HepG2 (cell line): Measurements from ENCODE around the gene BAHCC1. TPM values are rescaled to one million over a fixed set of nuclear protein-coding genes. Genes with fewer than 3 reads are reported as not detected.
A peak's percentile ranks its signal among the peaks of the same experiment; 100 is the strongest.

Source experiments
- BCLAF1 ChIP-seq: fragments of 450-650 bp; IDR thresholded peaks from 2 replicates; pipeline ENCODE4 v1.6.1; 2017; ENCODE audit warnings: mild to moderate bottlenecking
- CCAR2 ChIP-seq: fragments of 200-400 bp; formaldehyde crosslinking; optimal IDR thresholded peaks from 2 replicates; pipeline ENCODE3; 2018; ENCODE audit warnings: low read depth, mild to moderate bottlenecking, low read length, moderate library complexity
- FIP1L1 ChIP-seq: fragments of 200-400 bp; formaldehyde crosslinking; IDR thresholded peaks from 2 replicates; pipeline ENCODE4 v1.6.1; 2018; ENCODE audit warnings: low read depth, mild to moderate bottlenecking, low read length, moderate library complexity, borderline replicate concordance; ENCODE audit not compliant: insufficient read depth
- GFI1 ChIP-seq: sonication (generic); formaldehyde crosslinking; IDR thresholded peaks from 2 replicates; pipeline ENCODE4 v1.5.0; 2020; ENCODE audit warnings: missing genetic modification reagents, mild to moderate bottlenecking, borderline replicate concordance
- MATR3 ChIP-seq: sonication (generic); formaldehyde crosslinking; IDR thresholded peaks from 2 replicates; pipeline ENCODE4 v1.4.0; 2020; ENCODE audit warnings: missing genetic modification reagents
- MED8 ChIP-seq: sonication (generic); formaldehyde crosslinking; IDR thresholded peaks from 2 replicates; pipeline ENCODE4 v1.8.1; 2023; ENCODE audit warnings: mild to moderate bottlenecking, missing genetic modification reagents; ENCODE audit not compliant: insufficient replicate concordance
- MTA1 ChIP-seq: sonication (generic); formaldehyde crosslinking; IDR thresholded peaks from 2 replicates; pipeline ENCODE4 v1.4.0; 2020; ENCODE audit warnings: missing genetic modification reagents, mild to moderate bottlenecking, borderline replicate concordance
- PHF5A ChIP-seq: IDR thresholded peaks from one replicate; pipeline ENCODE4 v1.6.1; 2018; ENCODE audit warnings: low read depth, missing genetic modification reagents; ENCODE audit not compliant: unreplicated experiment
- RAD21 ChIP-seq: fragments of 450-650 bp; formaldehyde crosslinking; IDR thresholded peaks from 2 replicates; pipeline ENCODE4 v1.5.0; 2020; ENCODE audit warnings: mild to moderate bottlenecking
- RBAK ChIP-seq: sonication (generic); formaldehyde crosslinking; IDR thresholded peaks from 2 replicates; pipeline ENCODE4 v1.5.1; 2020; ENCODE audit warnings: mild to moderate bottlenecking, missing genetic modification reagents
- SATB2 ChIP-seq: sonication (generic); formaldehyde crosslinking; IDR thresholded peaks from 2 replicates; pipeline ENCODE4 v1.5.0; 2020; ENCODE audit warnings: missing genetic modification reagents
- SOX6 ChIP-seq, 2 experiments: fragments of 450-650 bp in 1 of 2; sonication (generic) in 1 of 2; formaldehyde crosslinking in 1 of 2; IDR thresholded peaks; 2 replicates each; pipeline versions ENCODE4 v1.4.0 to v1.6.1; 2017 to 2020; ENCODE audit warnings: antibody characterized with exemption in 1 of 2, mild to moderate bottlenecking in 1 of 2, missing genetic modification reagents in 1 of 2
- SSRP1 ChIP-seq: IDR thresholded peaks from 2 replicates; pipeline ENCODE4 v1.6.1; 2016; ENCODE audit warnings: control low read depth
- STAG1 ChIP-seq: sonication (generic); formaldehyde crosslinking; IDR thresholded peaks from 2 replicates; pipeline ENCODE4 v1.4.0; 2020; ENCODE audit warnings: missing genetic modification reagents
- ZFP36L1 ChIP-seq: sonication (generic); formaldehyde crosslinking; IDR thresholded peaks from 2 replicates; pipeline ENCODE4 v1.8.0; 2022; ENCODE audit warnings: mild to moderate bottlenecking, missing genetic modification reagents, moderate library complexity
- ZNF205 ChIP-seq: IDR thresholded peaks from 2 replicates; pipeline ENCODE4 v1.6.1; 2018; ENCODE audit warnings: missing biosample characterization, missing genetic modification reagents
- ZNF225 ChIP-seq: sonication (generic); formaldehyde crosslinking; IDR thresholded peaks from 2 replicates; pipeline ENCODE4 v1.4.0; 2020; ENCODE audit warnings: mild to moderate bottlenecking, missing genetic modification reagents
- ZNF232 ChIP-seq: sonication (generic); formaldehyde crosslinking; IDR thresholded peaks from 2 replicates; pipeline ENCODE4 v1.4.0; 2020; ENCODE audit warnings: missing genetic modification reagents, borderline replicate concordance
- ZNF251 ChIP-seq: sonication (generic); formaldehyde crosslinking; IDR thresholded peaks from 2 replicates; pipeline ENCODE4 v1.9.0; 2021; ENCODE audit warnings: mild to moderate bottlenecking, missing genetic modification reagents
- ZNF264 ChIP-seq: sonication (generic); formaldehyde crosslinking; IDR thresholded peaks from 2 replicates; pipeline ENCODE4 v1.4.0; 2020; ENCODE audit warnings: missing genetic modification reagents
- ZNF337 ChIP-seq: sonication (generic); formaldehyde crosslinking; IDR thresholded peaks from 2 replicates; pipeline ENCODE4 v1.5.1; 2020; ENCODE audit warnings: missing genetic modification reagents, low read depth, mild to moderate bottlenecking, borderline replicate concordance
- ZNF354B ChIP-seq: sonication (generic); formaldehyde crosslinking; IDR thresholded peaks from 2 replicates; pipeline ENCODE4 v1.8.0; 2022; ENCODE audit warnings: mild to moderate bottlenecking, missing genetic modification reagents
- ZNF44 ChIP-seq: sonication (generic); formaldehyde crosslinking; IDR thresholded peaks from 2 replicates; pipeline ENCODE4 v1.5.1; 2020; ENCODE audit warnings: mild to moderate bottlenecking, missing genetic modification reagents
- ZNF747 ChIP-seq: sonication (generic); formaldehyde crosslinking; IDR thresholded peaks from 2 replicates; pipeline ENCODE4 v1.8.1; 2023; ENCODE audit warnings: missing genetic modification reagents, mild to moderate bottlenecking, borderline replicate concordance
- ZNF883 ChIP-seq: sonication (generic); formaldehyde crosslinking; IDR thresholded peaks from 2 replicates; pipeline ENCODE4 v1.5.1; 2020; ENCODE audit warnings: mild to moderate bottlenecking, missing genetic modification reagents; ENCODE audit errors: not compliant biosample characterization
- ZSCAN29 ChIP-seq: sonication (generic); formaldehyde crosslinking; conservative IDR thresholded peaks from 2 replicates; pipeline ENCODE4 v1.4.0; 2020; ENCODE audit warnings: mild to moderate bottlenecking, missing genetic modification reagents
- polyA plus RNA-seq, 8 experiments: library from polyadenylated mRNA; depleted of rRNA in 3 of 8; stranded (reverse) in 7 of 8; unstranded in 1 of 8; fragments of >200 nt; fragmentation: Illumina TruSeq in 4 of 8; extraction: Trizol in 4 of 8; gene quantifications; 2 replicates each; pipeline versions ENCODE4 v1.2.1 to v1.2.3, GENCODE V29; 2011 to 2016; ENCODE audit warnings: low read depth in 4 of 8, missing spikeins in 1 of 8, mixed read lengths in 1 of 8; ENCODE audit not compliant: insufficient read depth in 1 of 8
- total RNA-seq, 5 experiments: library from RNA; depleted of rRNA; stranded (reverse); fragments of >200 nt; fragmentation: Illumina TruSeq; extraction: Trizol; gene quantifications; 2 replicates each; pipeline ENCODE4 v1.2.3, GENCODE V29; 2016; ENCODE audit warnings: low read depth in 1 of 5
- TF ChIP-seq, protein P1 (sequence below): sonication (generic); formaldehyde crosslinking; IDR thresholded peaks from 2 replicates; pipeline ENCODE4 v1.8.1; 2023; ENCODE audit warnings: mild to moderate bottlenecking, missing genetic modification reagents

Gene BAHCC1
- total and polyA plus RNA-seq, 2 of the 13 experiments (the other 11 are each of a cell fraction or from before 2014, with no cell fraction given), result 1.4 to 1.7 TPM

DNA sequence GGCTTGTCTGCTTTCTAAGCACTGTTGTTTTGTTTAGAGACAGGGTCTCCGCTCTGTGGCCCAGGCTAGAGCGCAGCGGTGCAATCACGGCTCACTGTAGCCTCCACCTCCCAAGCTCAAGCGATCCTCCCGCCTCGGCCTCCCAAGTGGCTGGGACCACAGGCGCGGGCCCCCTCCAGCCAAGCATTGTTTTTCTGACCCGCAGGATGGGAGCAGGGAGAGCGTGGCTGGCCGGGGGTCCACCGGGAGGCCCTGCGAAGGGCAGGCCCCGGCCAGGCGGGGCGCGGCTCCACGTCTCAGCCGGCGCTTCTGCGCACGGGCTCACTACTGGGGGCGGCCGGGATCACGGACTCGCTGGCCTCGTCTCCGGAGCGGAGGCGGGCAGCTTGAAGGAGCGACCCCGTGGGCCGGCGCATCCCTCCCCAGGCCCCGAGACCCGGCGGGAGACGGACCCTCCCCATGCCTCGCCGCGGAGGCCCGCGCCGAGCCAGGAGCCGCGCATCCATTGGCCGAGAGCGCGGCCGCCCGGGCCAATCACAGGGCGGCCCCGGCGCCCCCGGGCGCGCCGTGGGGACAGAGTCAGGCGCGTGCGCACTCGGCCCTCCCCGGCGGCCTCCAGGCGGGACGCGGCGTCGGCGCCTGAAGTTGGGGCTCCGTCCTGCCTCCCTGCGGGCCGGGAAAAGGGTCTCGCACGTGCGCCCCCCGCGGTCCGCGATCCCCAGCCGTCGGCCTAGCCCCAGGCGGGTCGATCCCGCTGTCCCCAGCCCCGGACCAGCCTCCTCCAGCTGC is 92.4 kb downstream of the BAHCC1 start (continued):
- no peak for TF ChIP-seq ZNF354B (CRISPR knock-in tag)
- 0 out of 2 replicates have a peak, but pooled peaks have one; percentile 38 for TF ChIP-seq ZNF205 (CRISPR knock-in tag)
- no peak for TF ChIP-seq ZSCAN29
- peak; percentile 81 for TF ChIP-seq ZNF225
- TF ChIP-seq SATB2 (CRISPR knock-in tag), result 0 out of 2 replicates have a peak, but pooled peaks have one; percentile 45
- TF ChIP-seq ZNF264 (CRISPR knock-in tag), result no peak
- no peak for TF ChIP-seq PHF5A (CRISPR knock-in tag)
- peak; percentile 43; the same call in 1 of the 2 replicates for TF ChIP-seq RAD21
- TF ChIP-seq ZNF747 (CRISPR knock-in tag), result 0 out of 2 replicates have a peak, but pooled peaks have one; percentile 55
- TF ChIP-seq ZNF883, result peak; percentile 84
- TF ChIP-seq ZNF337 (CRISPR knock-in tag), result 0 out of 2 replicates have a peak, but pooled peaks have one; percentile 28
- TF ChIP-seq RBAK (CRISPR knock-in tag), result no peak
- TF ChIP-seq SOX6 (IDR thresholded peaks at IDR 0.05), result no peak
- TF ChIP-seq SOX6 (CRISPR knock-in tag; IDR thresholded peaks at IDR 0.05), result no peak
- no peak for TF ChIP-seq CCAR2
- TF ChIP-seq ZNF232 (CRISPR knock-in tag), result 0 out of 2 replicates have a peak, but pooled peaks have one; percentile 51
- TF ChIP-seq ZNF251 (CRISPR knock-in tag), result 0 out of 2 replicates have a peak, but pooled peaks have one; percentile 15
- TF ChIP-seq MTA1 (CRISPR knock-in tag), result no peak; the same call in 1 of the 2 replicates
- no peak for TF ChIP-seq SSRP1 (CRISPR knock-in tag)
- TF ChIP-seq MED8 (CRISPR knock-in tag), result no peak
- TF ChIP-seq FIP1L1, result no peak
- TF ChIP-seq, protein P1, sequence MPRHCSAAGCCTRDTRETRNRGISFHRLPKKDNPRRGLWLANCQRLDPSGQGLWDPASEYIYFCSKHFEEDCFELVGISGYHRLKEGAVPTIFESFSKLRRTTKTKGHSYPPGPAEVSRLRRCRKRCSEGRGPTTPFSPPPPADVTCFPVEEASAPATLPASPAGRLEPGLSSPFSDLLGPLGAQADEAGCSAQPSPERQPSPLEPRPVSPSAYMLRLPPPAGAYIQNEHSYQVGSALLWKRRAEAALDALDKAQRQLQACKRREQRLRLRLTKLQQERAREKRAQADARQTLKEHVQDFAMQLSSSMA, result no peak; the same call in 1 of the 2 replicates
- TF ChIP-seq STAG1 (CRISPR knock-in tag), result no peak
- TF ChIP-seq ZFP36L1 (CRISPR knock-in tag), result no peak
- TF ChIP-seq MATR3 (CRISPR knock-in tag), result no peak
- TF ChIP-seq GFI1 (CRISPR knock-in tag), result peak; percentile 84; the same call in 1 of the 2 replicates
- TF ChIP-seq ZNF44, result no peak
- TF ChIP-seq BCLAF1, result no peak
